Dedifferentiated amniotic fluid mesenchymal stem cell (primary cell): ENCODE measurements around the gene TAAR6.
"Not testable (repeated sequence)": the region's sequence is repeated elsewhere in the genome, so short reads cannot be mapped to it uniquely, and the experiment has no call there.

ENCODE experiments used
- DNase-seq: peaks from one replicate; pipeline ENCODE4 v3.0.0-alpha.2; 2016; ENCODE audit errors: extremely low spot score

The TAAR6 gene

GRCh38 chr6:132589454-132589853 lies 19.3 kb downstream of the TAAR6 start, which contains the start of gene TAAR5:
Gene TAAR5 (minus strand): TSS chr6:132589741. CDS start chr6:132589686, 55 bp downstream.
- DNase-seq, result no peak

- no peak for DNase-seq
These were observed 20.2 kb downstream of the TAAR6 start for GRCh38 chr6:132590362-132590761.

- no peak for DNase-seq
These were observed 22.7 kb downstream of the TAAR6 start for GRCh38 chr6:132592855-132593254.

GRCh38 chr6:132596201-132596600 lies 26.1 kb downstream of the TAAR6 start:
- DNase-seq, result no peak

- DNase-seq, result no peak
These were observed 28.4 kb downstream of the TAAR6 start for GRCh38 chr6:132598473-132598872.

GRCh38 chr6:132600900-132601299 lies 30.8 kb downstream of the TAAR6 start:
- DNase-seq, result not testable (repeated sequence)

- no peak for DNase-seq
These were observed 34.6 kb downstream of the TAAR6 start for GRCh38 chr6:132604635-132605152.

GRCh38 chr6:132607544-132608233 lies 37.6 kb downstream of the TAAR6 start:
- DNase-seq, result no peak

GRCh38 chr6:132611616-132612015 lies 41.5 kb downstream of the TAAR6 start:
- DNase-seq, result no peak

GRCh38 chr6:132612449-132613108 lies 42.5 kb downstream of the TAAR6 start:
- no peak for DNase-seq

GRCh38 chr6:132614554-132614953 lies 44.4 kb downstream of the TAAR6 start:
- no peak for DNase-seq

- no peak for DNase-seq
These were observed 46.6 kb downstream of the TAAR6 start for GRCh38 chr6:132616677-132617076.
